Measurements from ENCODE around the gene MYO1A.

- no peak for TF ChIP-seq CTCF (conservative IDR thresholded peaks at IDR 0.05; ENCODE audit: low read length)
- TF ChIP-seq EZH2phosphoT487 (IDR thresholded peaks at IDR 0.05; ENCODE audit: borderline replicate concordance, low read depth, low read length) = no peak
Measured at GRCh38 chr12:56999456-56999855, 50.5 kb downstream of the MYO1A start.

Data from OCI-LY7 (cell line).